DND-41 (cell line): ENCODE results near the gene ERVFRD-1.

Source experiments
- ATAC-seq: fragments of 200-7000 bp; cut with Tn5 transposase; 3 replicates; pipeline ENCODE4 v1.9.1; 2021; ENCODE audit warnings: low read depth; ENCODE audit not compliant: insufficient read depth
- DNase-seq: peaks from one replicate; pipeline ENCODE4 v3.0.0-alpha.2; 2020
- H2AFZ ChIP-seq: 2 replicates; pipeline ENCODE4 v1.6.0; 2012; ENCODE audit warnings: low read depth, low read length
- H3K27ac ChIP-seq: 2 replicates; pipeline ENCODE4 v1.5.1; 2012; ENCODE audit warnings: low read length, inconsistent platforms
- H3K27me3 ChIP-seq: fragments of 200-600 bp; sonication (generic); 2 replicates; pipeline ENCODE4 v1.6.0; 2012; ENCODE audit warnings: low read length, mild to moderate bottlenecking, inconsistent platforms; ENCODE audit not compliant: insufficient read depth, poor library complexity
- H3K36me3 ChIP-seq: 2 replicates; pipeline ENCODE4 v1.5.1; 2012; ENCODE audit warnings: low read length, inconsistent platforms; ENCODE audit not compliant: insufficient read depth
- H3K4me1 ChIP-seq: 2 replicates; pipeline ENCODE4 v1.5.1; 2012; ENCODE audit warnings: mild to moderate bottlenecking, low read length; ENCODE audit not compliant: insufficient read depth
- H3K4me2 ChIP-seq: 2 replicates; pipeline ENCODE4 v1.6.0; 2012; ENCODE audit warnings: mild to moderate bottlenecking, moderate library complexity, low read length, inconsistent platforms; ENCODE audit not compliant: insufficient read depth
- H3K4me3 ChIP-seq, 2 experiments: fragments of 200-600 bp in 1 of 2; shearing (Covaris generic) in 1 of 2; 2 replicates each; pipeline ENCODE4 v1.5.1; 2012 to 2016; ENCODE audit warnings: inconsistent platforms in 2 of 2, low read length in 2 of 2, mild to moderate bottlenecking in 2 of 2, low read depth in 1 of 2, moderate library complexity in 1 of 2
- H3K79me2 ChIP-seq: 2 replicates; pipeline ENCODE4 v1.6.0; 2012; ENCODE audit warnings: low read length, inconsistent platforms; ENCODE audit not compliant: insufficient read depth
- H3K9ac ChIP-seq: 2 replicates; pipeline ENCODE4 v1.6.0; 2012; ENCODE audit warnings: low read depth, mild to moderate bottlenecking, inconsistent platforms, low read length, moderate library complexity
- H3K9me3 ChIP-seq: 2 replicates; pipeline ENCODE4 v1.5.1; 2012; ENCODE audit warnings: low read length, moderate library complexity, mild to moderate bottlenecking, inconsistent platforms; ENCODE audit not compliant: insufficient read depth, severe bottlenecking
- H4K20me1 ChIP-seq: 2 replicates; pipeline ENCODE4 v1.6.0; 2012; ENCODE audit warnings: low read length; ENCODE audit not compliant: insufficient read depth
- CTCF ChIP-seq: IDR thresholded peaks from 2 replicates; pipeline ENCODE4 v1.5.1; 2012; ENCODE audit warnings: borderline replicate concordance, low read length, moderate library complexity, mild to moderate bottlenecking; ENCODE audit not compliant: poor library complexity, severe bottlenecking; ENCODE audit errors: extremely low read depth
- EZH2 ChIP-seq: IDR thresholded peaks from 3 replicates; pipeline ENCODE4 v1.6.1; 2012; ENCODE audit warnings: borderline replicate concordance, low read depth, mild to moderate bottlenecking, moderate library complexity, low read length, inconsistent platforms; ENCODE audit not compliant: severe bottlenecking

Gene ERVFRD-1

GRCh38 chr6:11055127-11055627, 56.3 kb downstream of the ERVFRD-1 start:
- Histone ChIP-seq H3K9me3 (no peaks in the 10 kb centered on the region), H3K4me2 (no peak overlapping the region), H3K79me2 (no peaks in the 10 kb centered on the region), H3K36me3 (no peaks in the 10 kb centered on the region), H3K27ac (no peak overlapping the region), H3K9ac (no peak overlapping the region), H4K20me1 (no peaks in the 10 kb centered on the region), H3K27me3 (no peaks in the 10 kb centered on the region), H3K4me1 (no peaks in the 10 kb centered on the region), H2AFZ (no peak overlapping the region), H3K4me3 (no peak overlapping the region)
- ATAC-seq (no peak), DNase-seq (no peak)
- TF ChIP-seq EZH2: no peak
- TF ChIP-seq CTCF: no peak

DNA sequence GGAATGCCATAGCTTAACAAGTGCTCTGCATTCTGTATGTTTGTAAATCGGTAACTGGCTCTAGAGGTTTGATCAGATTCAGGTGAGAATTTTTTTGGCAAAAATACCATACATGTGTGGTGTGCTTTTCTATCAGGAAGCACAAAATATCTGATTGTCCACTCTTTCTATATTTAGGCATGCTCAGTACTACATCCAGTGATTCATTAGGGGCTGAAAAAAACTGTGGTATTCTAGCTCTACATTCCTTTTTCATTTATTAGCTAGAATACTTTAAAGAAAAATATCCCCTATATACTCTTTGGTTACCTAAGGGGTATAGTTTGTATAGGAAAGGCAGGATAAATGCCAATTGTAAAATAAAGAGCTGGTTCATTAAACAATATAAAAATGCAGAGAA, 56.8 kb downstream of the ERVFRD-1 start:
- no peak for DNase-seq
- no peak overlapping the region for H3K27ac ChIP-seq
- H3K27me3 ChIP-seq: no peaks in the 10 kb centered on the region
- H3K79me2 ChIP-seq: no peaks in the 10 kb centered on the region
- no peak overlapping the region for H3K4me2 ChIP-seq
- H2AFZ ChIP-seq: no peak overlapping the region
- no peaks in the 10 kb centered on the region for H3K4me1 ChIP-seq
- no peak for ATAC-seq
- H3K9ac ChIP-seq: no peak overlapping the region
- H3K4me3 ChIP-seq: no peak overlapping the region
- H3K36me3 ChIP-seq: no peaks in the 10 kb centered on the region
- H3K9me3 ChIP-seq: no peaks in the 10 kb centered on the region
- H4K20me1 ChIP-seq: no peaks in the 10 kb centered on the region
- TF ChIP-seq CTCF (no peak), EZH2 (no peak)

DNA sequence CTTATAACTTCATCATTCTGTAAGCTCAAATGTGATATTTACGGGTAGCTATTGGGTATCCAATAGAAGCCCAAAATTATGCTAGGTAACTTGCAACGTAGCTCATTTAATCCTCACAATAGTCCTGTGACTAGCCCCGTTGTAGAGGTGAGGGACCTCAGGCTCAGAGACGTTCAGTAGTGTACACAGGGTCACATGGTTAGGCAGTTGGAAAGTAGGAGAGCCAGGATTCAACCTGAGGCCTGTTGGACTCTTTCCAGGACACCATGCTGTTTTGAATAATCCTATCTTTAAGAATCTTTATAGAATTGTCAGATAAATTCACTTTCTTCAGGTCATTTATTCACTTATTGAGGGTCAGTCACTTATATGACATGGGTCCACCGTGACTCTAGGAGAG, 58.2 kb downstream of the ERVFRD-1 start:
- Histone ChIP-seq H4K20me1 (no peaks in the 10 kb centered on the region), H3K36me3 (no peaks in the 10 kb centered on the region), H2AFZ (no peak overlapping the region), H3K4me1 (no peaks in the 10 kb centered on the region), H3K9me3 (no peaks in the 10 kb centered on the region), H3K4me2 (no peak overlapping the region), H3K27me3 (no peaks in the 10 kb centered on the region), H3K4me3 (no peak overlapping the region), H3K9ac (no peak overlapping the region), H3K27ac (no peak overlapping the region), H3K79me2 (no peaks in the 10 kb centered on the region)
- no peak for DNase-seq
- TF ChIP-seq EZH2 (no peak), CTCF (no peak)
- ATAC-seq: no peak
